HG02981 (cell line): ENCODE measurements around the gene SCN8A.
A peak's percentile ranks its signal among the peaks of the same experiment; 100 is the strongest.
"Not testable (repeated sequence)": the region's sequence is repeated elsewhere in the genome, so short reads cannot be mapped to it uniquely, and the experiment has no call there.

ENCODE experiments used
- ATAC-seq: cut with Tn5 transposase; IDR thresholded peaks from one replicate; pipeline ENCODE4 v1.9.1; 2021; ENCODE audit warnings: mild to moderate bottlenecking, moderate library complexity; ENCODE audit not compliant: unreplicated experiment

The SCN8A gene

GRCh38 chr12:51591016-51591901 is at the start of gene SCN8A:
TSS of gene SCN8A (plus strand) at chr12:51591233. CDS start at chr12:51662818, 71,585 bp downstream.
- ATAC-seq = no peak

GRCh38 chr12:51546097-51546496 is 44.9 kb upstream of the SCN8A start:
- no peak for ATAC-seq

- no peak for ATAC-seq
Measured at GRCh38 chr12:51547606-51548005, 43.4 kb upstream of the SCN8A start.

- no peak for ATAC-seq
Measured at GRCh38 chr12:51548241-51548640, 42.8 kb upstream of the SCN8A start.

GRCh38 chr12:51549637-51550036 is 41.4 kb upstream of the SCN8A start:
- no peak for ATAC-seq

- not testable (repeated sequence) for ATAC-seq
Measured at GRCh38 chr12:51568271-51569032, 22.6 kb upstream of the SCN8A start.

- ATAC-seq = no peak
Measured at GRCh38 chr12:51579321-51579850, 11.6 kb upstream of the SCN8A start.

GRCh38 chr12:51589060-51589459 is 2.0 kb upstream of the SCN8A start:
- ATAC-seq = no peak

- no peak for ATAC-seq
Measured at GRCh38 chr12:51589557-51590176, 1.4 kb upstream of the SCN8A start.

GRCh38 chr12:51590347-51591015 is 552 bp upstream of the SCN8A start:
- peak; percentile 88 for ATAC-seq

GRCh38 chr12:51592034-51592705 is 1.1 kb downstream of the SCN8A start:
- ATAC-seq = no peak

- no peak for ATAC-seq
Measured at GRCh38 chr12:51593021-51593420, 2.0 kb downstream of the SCN8A start.

GRCh38 chr12:51593539-51593938 is 2.5 kb downstream of the SCN8A start:
- no peak for ATAC-seq

- ATAC-seq = no peak
Measured at GRCh38 chr12:51598156-51598555, 7.1 kb downstream of the SCN8A start.

- no peak for ATAC-seq
Measured at GRCh38 chr12:51600721-51601120, 9.7 kb downstream of the SCN8A start.

- ATAC-seq = no peak
Measured at GRCh38 chr12:51601241-51601640, 10.2 kb downstream of the SCN8A start.

GRCh38 chr12:51605896-51606295 is 14.9 kb downstream of the SCN8A start:
- ATAC-seq = not testable (repeated sequence)

GRCh38 chr12:51607197-51607596 is 16.2 kb downstream of the SCN8A start:
- not testable (repeated sequence) for ATAC-seq

GRCh38 chr12:51620448-51620847 is 29.4 kb downstream of the SCN8A start:
- no peak for ATAC-seq
